Measurements from ENCODE around the gene GPR149. TPM values are rescaled to one million over a fixed set of nuclear protein-coding genes. Genes with fewer than 3 reads are reported as not detected.

Gene GPR149
- total RNA-seq, 1 experiment from 2014 or later = not detected

GRCh38 chr3:154327871-154328270 is 102.1 kb downstream of the GPR149 start:
- Mint-ChIP-seq H3K4me3 (ENCODE audit: unreplicated experiment) (no peak overlapping the region), H3K9me3 (ENCODE audit: unreplicated experiment) (peaks cover 10% of the 10 kb centered on the region), H3K27ac (ENCODE audit: unreplicated experiment) (no peak overlapping the region), H3K4me1 (ENCODE audit: low read depth, unreplicated experiment) (peaks cover 25% of the 10 kb centered on the region), H3K36me3 (ENCODE audit: insufficient read depth, unreplicated experiment) (peaks cover 15% of the 10 kb centered on the region), H3K27me3 (ENCODE audit: insufficient read depth, unreplicated experiment) (no peaks in the 10 kb centered on the region)
- POLR2A ChIA-PET = no interaction called here
- TF ChIP-seq CTCF (IDR thresholded peaks at IDR 0.05; ENCODE audit: insufficient read depth in 1 of 2, low read depth in 1 of 2, low read length in 1 of 2, severe bottlenecking in 1 of 2, unreplicated experiment in 1 of 2) = no peak
- CTCF ChIA-PET = no interaction called here
- H3K27me3 ChIP-seq (replicated peaks; ENCODE audit: control insufficient read depth, insufficient read depth, low read length) = no peaks in the 10 kb centered on the region
- H3K9me3 ChIP-seq = no peaks in the 10 kb centered on the region
- no peaks in the 10 kb centered on the region for H3K36me3 ChIP-seq (ENCODE audit: control insufficient read depth, insufficient read depth, low read length)
- intact Hi-C loops (cut with micrococcal nuclease; ENCODE audit: unreplicated experiment) = no loop called here
- H3K4me3 ChIP-seq (ENCODE audit: low read depth, low read length) = no peak overlapping the region
- DNase-seq = no peak
- no TSS peak for BruUV-seq (replicated peaks)
- H3K4me1 ChIP-seq = peaks cover 27% of the 10 kb centered on the region

GRCh38 chr3:154324919-154325318 is 105.1 kb downstream of the GPR149 start:
- H3K36me3 Mint-ChIP-seq (ENCODE audit: insufficient read depth, unreplicated experiment) = peaks cover 22% of the 10 kb centered on the region
- intact Hi-C loops (cut with micrococcal nuclease; ENCODE audit: unreplicated experiment) = loop anchor here (1.0 to 5.0 kb wide), 2 partner anchors 65 to 422 kb away; no protein-coding TSS in a partner anchor
- TSS peak; percentile 99 for BruUV-seq (replicated peaks)

More at GRCh38 chr3:154324919-154325318, 105.1 kb downstream of the GPR149 start:
- Histone ChIP-seq H3K36me3 (ENCODE audit: control insufficient read depth, insufficient read depth, low read length) (no peaks in the 10 kb centered on the region), H3K4me3 (ENCODE audit: low read depth, low read length) (no peak overlapping the region; the same call in 1 of the 2 replicates), H3K9me3 (no peaks in the 10 kb centered on the region), H3K4me1 (peaks cover 27% of the 10 kb centered on the region), H3K27me3 (replicated peaks; ENCODE audit: control insufficient read depth, insufficient read depth, low read length) (no peaks in the 10 kb centered on the region)
- ChIA-PET POLR2A (interaction anchor here (0.6 kb wide), 2 partner anchors 73 to 887 kb away, joined by 5 to 6 read pairs; no protein-coding TSS in a partner anchor), CTCF (interaction anchor here (0.6 to 0.7 kb wide), 2 partner anchors 106 to 436 kb away, joined by 3 to 4 read pairs; no protein-coding TSS in a partner anchor)
- Mint-ChIP-seq H3K9me3 (ENCODE audit: unreplicated experiment) (peaks cover 10% of the 10 kb centered on the region), H3K4me3 (ENCODE audit: unreplicated experiment) (peak overlapping the region; percentile 83), H3K4me1 (ENCODE audit: low read depth, unreplicated experiment) (peaks cover 18% of the 10 kb centered on the region), H3K27ac (ENCODE audit: unreplicated experiment) (peak overlapping the region; percentile 91), H3K27me3 (ENCODE audit: insufficient read depth, unreplicated experiment) (no peaks in the 10 kb centered on the region)
- TF ChIP-seq CTCF (IDR thresholded peaks at IDR 0.05; ENCODE audit: insufficient read depth in 1 of 2, low read depth in 1 of 2, low read length in 1 of 2, severe bottlenecking in 1 of 2, unreplicated experiment in 1 of 2) = no peak
- DNase-seq = no peak

All from Caco-2 (cell line).